Mononuclear cell (primary cell): ENCODE measurements around the gene NCOR1. TPM values are rescaled to one million over a fixed set of nuclear protein-coding genes. Genes with fewer than 3 reads are reported as not detected.

Experiments
- H3K27me3 ChIP-seq: 2 replicates; pipeline ENCODE4 v1.6.0; 2011; ENCODE audit warnings: low read length, control low read depth; ENCODE audit not compliant: insufficient read depth
- H3K4me1 ChIP-seq: 2 replicates; pipeline ENCODE4 v1.5.1; 2011; ENCODE audit warnings: mild to moderate bottlenecking, low read length, control low read depth; ENCODE audit not compliant: insufficient read depth
- H3K4me3 ChIP-seq: 2 replicates; pipeline ENCODE4 v1.5.1; 2011; ENCODE audit warnings: mild to moderate bottlenecking, low read length, moderate library complexity
- H3K9me3 ChIP-seq: 2 replicates; pipeline ENCODE4 v1.5.1; 2011; ENCODE audit warnings: low read depth, mild to moderate bottlenecking, control low read depth, low read length
- total RNA-seq: library from RNA; depleted of rRNA; stranded (reverse); fragments of >200 nt; gene quantifications from one replicate; pipeline ENCODE4 v1.2.3, GENCODE V29; 2012

Gene NCOR1
- total RNA-seq, result 162 TPM

DNA sequence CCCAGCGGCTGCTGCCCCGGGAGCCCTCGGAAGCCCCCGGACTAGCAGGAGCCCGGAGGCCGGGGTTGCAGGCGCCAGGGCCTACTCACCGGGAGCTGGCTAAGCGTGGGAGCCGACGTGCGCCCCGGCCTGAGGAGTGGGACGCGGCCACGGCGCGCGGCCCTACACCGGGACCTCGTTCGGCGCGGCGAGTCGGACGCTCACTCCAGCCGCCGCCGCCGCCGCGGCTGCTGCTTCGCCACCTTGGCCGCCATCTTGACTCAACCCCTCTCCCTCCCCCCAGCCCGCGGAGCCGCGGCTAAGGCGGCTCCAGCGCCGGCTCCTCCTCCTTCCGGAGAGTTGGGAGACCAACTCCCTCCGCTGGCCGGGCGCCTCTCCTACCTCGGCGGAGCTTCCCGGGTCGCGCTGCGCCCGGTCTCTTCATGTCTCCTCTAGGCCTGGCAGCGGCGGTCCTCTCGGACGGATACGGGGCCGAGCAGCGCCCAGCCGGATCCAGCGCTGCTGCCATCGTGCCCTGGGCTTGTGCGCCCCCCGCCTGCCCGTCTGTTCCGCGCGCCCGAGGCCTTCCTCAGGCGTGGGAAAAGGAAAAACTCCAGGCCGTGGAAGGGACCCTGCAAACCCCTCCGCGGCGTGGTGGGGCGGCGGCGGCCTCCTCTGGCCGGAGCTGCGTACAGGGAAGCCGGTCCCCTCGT is at the start of gene NCOR1:
NCOR1 (minus strand) TSS at position 262 of the 692 bp plus-strand sequence. CDS start 20,965 bp downstream, outside the sequence.
- Histone ChIP-seq H3K4me3 (peak within 1 kb of the TSS; percentile 96), H3K9me3 (no peaks in the 10 kb centered on the region), H3K27me3 (no peaks in the 10 kb centered on the region), H3K4me1 (peaks cover 37% of the 10 kb centered on the region)

DNA sequence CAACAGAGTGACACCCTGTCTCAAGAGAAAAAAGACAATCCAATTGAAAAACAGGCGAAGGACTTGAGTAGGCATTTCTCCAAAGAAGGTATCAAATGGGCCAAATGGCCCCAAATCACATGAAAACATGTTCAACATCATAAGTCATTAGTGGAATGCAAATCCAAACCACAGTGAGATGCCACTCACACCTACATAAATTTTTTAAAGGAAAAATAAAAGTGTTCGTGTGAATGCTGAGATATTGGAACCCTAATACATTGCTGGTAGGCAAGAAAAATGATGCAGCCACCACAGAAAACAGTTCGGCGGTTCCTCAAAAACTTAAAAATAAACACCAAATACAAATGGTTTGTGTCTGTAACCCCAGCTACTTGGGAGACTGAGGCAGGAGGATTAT is 46.9 kb upstream of the NCOR1 start:
- no peaks in the 10 kb centered on the region for H3K9me3 ChIP-seq
- H3K4me1 ChIP-seq, result peaks cover 5% of the 10 kb centered on the region
- no peak overlapping the region for H3K4me3 ChIP-seq
- H3K27me3 ChIP-seq, result no peaks in the 10 kb centered on the region

DNA sequence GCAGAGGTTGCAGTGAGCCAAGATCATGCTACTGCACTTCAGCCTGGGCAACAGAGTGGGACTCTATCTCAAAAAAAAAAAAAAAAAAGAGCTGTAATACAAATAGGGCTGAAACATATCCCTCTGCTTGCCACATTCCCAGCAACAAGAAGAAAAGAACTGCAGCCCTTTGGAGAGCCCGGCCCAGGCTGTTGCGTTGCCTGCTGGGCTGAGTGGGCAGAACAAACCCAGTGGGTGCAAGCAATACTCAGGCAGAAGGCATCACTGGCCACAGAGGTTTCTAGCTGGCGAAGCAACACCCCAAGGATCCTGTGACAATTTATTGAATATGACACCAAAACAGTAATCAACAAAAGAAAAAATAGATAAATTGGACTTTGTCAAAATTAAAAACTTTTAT is 45.7 kb upstream of the NCOR1 start:
- Histone ChIP-seq H3K4me3 (no peak overlapping the region), H3K4me1 (no peaks in the 10 kb centered on the region), H3K27me3 (no peaks in the 10 kb centered on the region), H3K9me3 (no peaks in the 10 kb centered on the region)

DNA sequence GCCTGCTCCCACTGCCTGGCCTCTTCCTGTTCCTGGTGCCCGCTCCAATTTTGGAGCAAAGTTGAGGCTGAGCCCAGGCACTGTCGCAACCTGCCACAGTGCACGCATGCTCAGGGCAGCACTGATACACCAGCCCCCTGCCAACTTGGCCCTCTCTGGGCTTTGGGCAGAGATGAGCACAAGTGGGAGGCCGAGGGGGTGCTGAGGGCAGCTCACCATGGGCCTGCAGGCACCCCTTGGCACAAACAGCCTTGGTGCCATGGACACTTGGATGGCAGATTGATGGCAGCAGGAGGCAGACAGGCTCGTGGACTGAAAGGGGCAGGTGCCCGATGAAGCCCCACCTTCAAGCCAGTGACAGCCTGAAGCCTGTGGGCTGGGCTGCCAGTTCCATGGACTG is 44.6 kb upstream of the NCOR1 start:
- Histone ChIP-seq H3K9me3 (no peaks in the 10 kb centered on the region), H3K4me1 (peaks cover 9% of the 10 kb centered on the region), H3K27me3 (no peaks in the 10 kb centered on the region), H3K4me3 (no peak overlapping the region)

DNA sequence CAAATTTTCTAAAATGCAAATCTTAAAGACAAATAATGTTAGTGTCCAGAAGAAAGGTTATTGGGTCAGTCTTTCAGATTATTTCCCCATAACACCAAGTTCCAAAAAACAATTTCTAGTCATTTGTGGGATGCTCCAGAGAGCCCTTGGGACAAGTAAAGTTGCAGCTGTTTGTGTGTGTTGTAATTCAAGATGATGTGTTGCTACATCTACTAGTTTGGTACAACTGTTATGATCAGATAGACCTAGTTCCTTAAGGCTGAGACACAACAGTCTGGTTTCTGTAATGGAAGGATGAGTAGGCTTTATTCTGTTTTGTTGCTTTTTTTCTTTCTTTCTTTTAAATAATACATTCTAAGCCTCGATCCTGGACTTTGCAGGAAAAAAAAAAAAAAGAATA is 43.6 kb upstream of the NCOR1 start:
- Histone ChIP-seq H3K27me3 (no peaks in the 10 kb centered on the region), H3K4me1 (peaks cover 12% of the 10 kb centered on the region), H3K4me3 (no peak overlapping the region), H3K9me3 (no peaks in the 10 kb centered on the region)

DNA sequence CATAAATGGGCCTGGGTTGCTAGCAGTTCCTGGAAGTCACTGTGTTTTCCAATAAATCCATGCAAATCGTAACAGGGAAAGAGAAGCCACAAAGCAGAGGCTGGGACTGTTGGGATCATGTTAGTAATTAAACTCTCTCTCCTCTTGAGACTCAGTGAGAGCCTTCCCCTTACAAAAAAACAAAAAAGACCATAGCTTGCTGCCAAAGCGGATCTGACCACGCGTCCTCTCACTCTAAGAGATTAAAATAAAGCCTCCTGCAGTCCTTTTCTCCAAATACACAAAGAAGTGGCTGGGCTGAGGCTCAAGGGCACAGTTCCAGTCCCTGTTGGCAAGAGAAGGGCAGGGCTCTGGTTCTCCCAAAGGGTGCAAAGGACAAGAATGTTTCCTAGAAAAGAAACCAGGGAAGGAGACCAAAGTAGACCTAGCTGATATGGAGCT is 40.2 kb upstream of the NCOR1 start:
- Histone ChIP-seq H3K4me1 (peaks cover 12% of the 10 kb centered on the region), H3K9me3 (no peaks in the 10 kb centered on the region), H3K4me3 (no peak overlapping the region), H3K27me3 (no peaks in the 10 kb centered on the region)

DNA sequence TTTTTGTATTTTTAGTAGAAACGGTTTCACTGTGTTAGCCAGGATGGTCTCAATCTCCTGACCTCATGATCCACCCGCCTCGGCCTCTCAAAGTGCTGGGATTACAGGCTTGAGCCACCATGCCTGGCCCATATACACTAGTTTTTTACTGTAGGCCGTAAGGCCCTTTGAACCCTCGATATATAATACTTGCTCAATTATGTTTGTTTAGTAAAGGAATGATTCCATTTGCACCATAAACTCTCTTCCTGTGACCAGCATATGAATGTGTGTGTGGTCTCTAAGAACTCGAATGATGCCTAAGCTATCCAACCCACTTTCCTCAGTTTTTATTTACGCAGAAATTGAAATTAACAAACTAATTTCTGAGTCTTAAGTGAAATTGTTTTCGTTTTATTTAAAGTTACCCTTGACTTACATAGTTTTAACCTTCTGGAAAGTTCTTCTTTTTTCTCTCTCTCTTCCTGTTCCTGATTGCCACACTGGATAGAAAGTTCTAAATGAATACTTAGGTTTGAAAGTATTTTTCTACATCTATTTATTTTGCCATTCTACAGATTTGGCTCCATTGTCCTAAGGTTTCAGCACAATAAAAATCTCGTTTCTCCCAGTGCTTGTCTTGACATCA is 39.6 kb upstream of the NCOR1 start:
- Histone ChIP-seq H3K9me3 (no peaks in the 10 kb centered on the region), H3K4me1 (peaks cover 12% of the 10 kb centered on the region), H3K4me3 (no peak overlapping the region), H3K27me3 (no peaks in the 10 kb centered on the region)

DNA sequence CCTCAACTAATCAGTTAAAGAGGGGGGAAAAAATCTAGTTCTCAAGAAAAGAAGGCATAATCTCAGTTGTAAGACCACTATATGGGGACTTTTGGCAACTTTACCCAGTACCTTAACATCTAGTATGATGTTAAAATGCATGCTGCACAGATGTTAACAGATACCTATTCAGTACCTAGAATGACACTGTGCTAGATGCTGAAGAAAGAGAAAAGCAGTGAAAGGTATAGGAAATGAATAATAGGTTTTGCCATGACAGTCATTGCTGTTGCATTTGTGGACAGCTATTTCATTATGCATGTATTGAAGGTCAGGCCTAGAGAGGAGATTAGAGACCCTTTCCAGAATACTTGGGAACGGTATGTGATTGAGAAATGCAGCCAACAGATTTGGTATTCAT is 36.2 kb upstream of the NCOR1 start:
- H3K4me3 ChIP-seq, result no peak overlapping the region
- H3K27me3 ChIP-seq, result no peaks in the 10 kb centered on the region
- no peaks in the 10 kb centered on the region for H3K9me3 ChIP-seq
- peaks cover 12% of the 10 kb centered on the region for H3K4me1 ChIP-seq

DNA sequence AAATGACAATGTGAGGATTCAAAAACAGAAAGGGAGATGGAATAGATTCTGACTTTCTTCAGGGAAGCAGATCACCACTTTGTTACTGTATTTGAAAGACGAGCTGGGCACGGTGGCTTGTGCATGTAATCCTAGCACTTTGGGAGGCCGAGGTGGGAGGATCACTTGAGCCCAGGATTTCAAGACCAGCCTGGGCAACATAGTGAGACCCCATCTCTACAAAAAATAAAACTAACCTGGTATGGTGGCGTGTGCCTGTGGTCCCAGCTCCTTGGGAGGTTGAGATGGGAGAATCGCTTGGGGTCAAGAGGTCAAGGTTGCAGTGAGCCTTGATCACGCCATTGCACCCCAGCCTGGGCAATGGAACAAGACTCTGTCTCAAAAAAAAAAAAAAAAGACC is 35.7 kb upstream of the NCOR1 start:
- no peak overlapping the region for H3K4me3 ChIP-seq
- peaks cover 12% of the 10 kb centered on the region for H3K4me1 ChIP-seq
- H3K27me3 ChIP-seq, result no peaks in the 10 kb centered on the region
- H3K9me3 ChIP-seq, result no peaks in the 10 kb centered on the region

DNA sequence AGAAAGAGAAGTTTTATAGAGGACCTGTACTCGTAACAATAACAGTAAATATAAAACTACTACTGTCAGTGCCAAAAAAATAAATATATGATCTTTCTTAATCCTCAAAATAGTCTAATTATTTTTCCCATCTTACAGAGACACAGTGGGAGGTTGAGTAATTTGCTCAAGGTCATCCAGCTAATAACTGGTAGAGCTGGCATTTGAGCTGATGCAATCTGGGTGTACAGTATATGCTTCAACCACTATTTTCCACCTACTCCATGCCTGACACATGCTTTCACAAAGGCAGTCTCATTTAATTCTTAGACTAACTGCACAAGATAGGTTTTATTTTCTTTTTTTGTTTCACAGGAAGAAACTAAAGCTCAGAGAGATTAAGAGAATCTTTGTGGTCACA is 35.3 kb upstream of the NCOR1 start:
- Histone ChIP-seq H3K4me3 (no peak overlapping the region), H3K4me1 (peaks cover 11% of the 10 kb centered on the region), H3K27me3 (no peaks in the 10 kb centered on the region), H3K9me3 (no peaks in the 10 kb centered on the region)

DNA sequence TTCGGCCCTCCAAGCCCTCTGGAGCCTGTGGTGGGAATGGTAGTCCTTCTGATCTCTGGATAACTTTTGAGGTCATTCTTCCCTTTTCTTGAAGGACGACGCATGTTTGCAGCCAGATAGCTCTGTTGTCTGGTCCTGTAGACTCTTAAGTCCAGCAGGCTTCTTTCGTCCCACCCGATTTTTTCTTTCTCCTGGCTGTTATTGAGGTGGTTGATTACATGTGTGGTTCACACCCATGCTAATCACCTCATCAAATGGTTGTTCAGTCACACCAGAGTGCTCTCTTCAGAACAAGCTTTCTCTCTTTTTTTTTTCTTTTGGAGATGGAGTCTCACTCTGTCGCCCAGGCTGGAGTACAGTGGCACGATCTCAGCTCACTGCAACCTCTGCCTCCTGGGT is 32.3 kb upstream of the NCOR1 start:
- Histone ChIP-seq H3K4me1 (no peaks in the 10 kb centered on the region), H3K27me3 (no peaks in the 10 kb centered on the region), H3K4me3 (no peak overlapping the region), H3K9me3 (no peaks in the 10 kb centered on the region)

DNA sequence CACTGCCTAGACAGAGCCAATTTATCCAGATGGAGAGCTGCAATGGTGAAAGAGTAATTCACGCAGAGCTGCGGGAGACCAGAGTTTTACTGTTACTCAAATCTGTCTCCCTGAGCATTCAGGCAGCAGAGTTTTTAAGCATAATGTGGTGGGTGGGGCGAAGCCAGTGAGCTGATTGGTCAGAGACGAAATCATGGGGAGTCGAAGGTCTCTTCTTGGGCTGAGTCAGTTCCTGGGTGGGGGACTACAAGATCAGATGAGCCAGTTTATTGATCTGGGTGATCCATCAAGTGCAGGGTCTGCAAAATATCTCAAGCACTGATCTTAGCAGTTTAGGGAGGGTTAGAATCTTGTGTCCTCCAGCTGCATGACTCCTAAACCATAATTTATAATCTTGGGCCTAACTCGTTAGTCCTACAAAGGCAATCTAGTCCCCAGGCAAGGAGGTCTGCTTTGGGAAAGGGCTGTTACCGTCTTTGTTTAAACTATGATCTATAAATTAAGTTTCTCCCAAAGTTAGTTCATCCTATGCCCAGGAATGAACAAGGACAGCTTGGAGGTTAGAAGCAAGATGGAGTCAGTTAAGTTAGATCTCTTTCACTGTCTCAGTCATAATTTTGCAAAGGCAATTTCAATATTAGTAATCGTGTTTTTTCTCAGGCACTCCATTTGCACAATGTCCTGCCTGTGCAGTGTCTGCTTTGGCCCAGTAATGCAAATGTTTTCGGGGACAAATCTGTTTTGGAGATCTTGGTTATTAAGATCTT is 28.6 kb upstream of the NCOR1 start:
- no peak overlapping the region for H3K4me3 ChIP-seq
- no peaks in the 10 kb centered on the region for H3K9me3 ChIP-seq
- H3K4me1 ChIP-seq, result no peaks in the 10 kb centered on the region
- H3K27me3 ChIP-seq, result no peaks in the 10 kb centered on the region

DNA sequence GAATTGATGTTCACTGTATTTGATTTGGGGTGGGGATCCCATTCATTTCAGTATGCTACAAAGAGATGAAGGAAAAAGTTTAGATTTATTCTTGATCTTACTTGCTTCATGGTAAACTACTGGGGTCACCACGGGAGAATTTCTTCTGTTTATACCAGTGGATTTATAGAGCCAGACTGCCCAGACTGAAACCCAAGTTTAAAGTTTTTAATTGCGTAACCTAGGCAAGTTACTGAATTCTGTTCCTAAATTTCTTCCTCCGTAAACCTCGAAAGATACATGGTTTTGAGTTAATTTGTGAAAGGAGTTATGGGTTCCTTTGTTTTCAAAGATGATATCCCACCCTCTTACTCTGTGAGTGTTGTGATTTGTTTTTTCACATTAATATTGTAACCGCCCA is 28.1 kb upstream of the NCOR1 start:
- no peaks in the 10 kb centered on the region for H3K4me1 ChIP-seq
- H3K4me3 ChIP-seq, result no peak overlapping the region
- H3K27me3 ChIP-seq, result no peaks in the 10 kb centered on the region
- no peaks in the 10 kb centered on the region for H3K9me3 ChIP-seq

DNA sequence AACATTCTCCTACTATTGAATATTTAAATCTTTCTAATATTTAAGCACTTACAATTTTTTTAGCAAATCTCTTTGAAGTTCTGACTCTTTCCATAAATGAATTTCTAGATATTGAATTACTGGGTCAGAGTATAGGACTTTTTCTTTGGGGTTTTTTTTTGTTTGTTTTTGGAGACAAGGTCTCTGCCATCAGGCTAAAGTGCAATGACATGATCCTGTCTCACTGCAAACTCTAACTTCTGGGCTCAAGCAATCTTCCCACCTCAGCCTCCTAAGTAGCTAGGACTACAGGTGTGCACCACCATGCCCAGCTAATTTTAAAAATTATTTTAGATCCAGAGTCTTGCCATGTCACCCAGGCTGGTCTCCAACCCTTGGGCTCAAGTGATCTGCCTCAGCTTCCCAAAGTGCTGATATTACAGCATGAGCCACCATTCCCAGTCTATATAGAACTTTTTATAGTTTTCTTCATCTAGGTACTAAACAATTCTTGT is 26.6 kb upstream of the NCOR1 start:
- H3K4me3 ChIP-seq, result no peak overlapping the region
- H3K27me3 ChIP-seq, result no peaks in the 10 kb centered on the region
- no peaks in the 10 kb centered on the region for H3K9me3 ChIP-seq
- H3K4me1 ChIP-seq, result no peaks in the 10 kb centered on the region

DNA sequence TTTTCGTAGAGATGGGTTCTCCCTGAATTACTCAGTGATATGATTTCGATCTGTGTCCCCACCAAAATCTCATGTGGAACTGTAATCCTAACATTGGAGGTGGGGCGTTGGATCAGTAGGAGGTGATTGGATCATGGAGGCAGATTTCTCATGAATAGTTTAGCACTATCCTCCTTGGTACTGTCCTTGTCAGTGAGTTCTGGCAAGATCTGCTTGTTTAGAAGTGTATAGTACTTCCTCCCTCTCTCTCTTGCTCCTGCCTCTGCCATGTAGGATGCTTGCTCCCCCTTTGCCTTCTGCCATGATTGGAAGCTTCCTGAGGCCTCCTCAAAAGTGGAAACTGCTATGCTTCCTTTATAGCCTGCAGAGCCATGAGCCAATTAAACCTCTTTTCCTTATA is 24.6 kb upstream of the NCOR1 start:
- H3K4me3 ChIP-seq, result no peak overlapping the region
- H3K4me1 ChIP-seq, result no peaks in the 10 kb centered on the region
- H3K27me3 ChIP-seq, result no peaks in the 10 kb centered on the region
- H3K9me3 ChIP-seq, result no peaks in the 10 kb centered on the region
